Fibroblast of pulmonary artery (primary cell): ENCODE results near the gene PPT1.
"Not testable (repeated sequence)": the region's sequence is repeated elsewhere in the genome, so short reads cannot be mapped to it uniquely, and the experiment has no call there.

Experiments
- DNase-seq: peaks from one replicate; pipeline ENCODE4 v3.0.0-alpha.2; 2010; ENCODE audit warnings: low read depth
- H3K4me3 ChIP-seq: replicated peaks from 2 replicates; pipeline ENCODE4 v1.5.1; 2011; ENCODE audit warnings: low read depth, mild to moderate bottlenecking, control low read depth, low read length, moderate library complexity
- TF ChIP-seq, protein P1 (sequence below): IDR thresholded peaks from 2 replicates; pipeline ENCODE4 v1.5.1; 2011; ENCODE audit warnings: mild to moderate bottlenecking, control low read depth, low read length, inconsistent platforms; ENCODE audit errors: missing control alignments

PPT1 gene

GRCh38 chr1:40092706-40093639 lies 4.1 kb downstream of the PPT1 start:
- no peak overlapping the region for H3K4me3 ChIP-seq
- TF ChIP-seq, protein P1, sequence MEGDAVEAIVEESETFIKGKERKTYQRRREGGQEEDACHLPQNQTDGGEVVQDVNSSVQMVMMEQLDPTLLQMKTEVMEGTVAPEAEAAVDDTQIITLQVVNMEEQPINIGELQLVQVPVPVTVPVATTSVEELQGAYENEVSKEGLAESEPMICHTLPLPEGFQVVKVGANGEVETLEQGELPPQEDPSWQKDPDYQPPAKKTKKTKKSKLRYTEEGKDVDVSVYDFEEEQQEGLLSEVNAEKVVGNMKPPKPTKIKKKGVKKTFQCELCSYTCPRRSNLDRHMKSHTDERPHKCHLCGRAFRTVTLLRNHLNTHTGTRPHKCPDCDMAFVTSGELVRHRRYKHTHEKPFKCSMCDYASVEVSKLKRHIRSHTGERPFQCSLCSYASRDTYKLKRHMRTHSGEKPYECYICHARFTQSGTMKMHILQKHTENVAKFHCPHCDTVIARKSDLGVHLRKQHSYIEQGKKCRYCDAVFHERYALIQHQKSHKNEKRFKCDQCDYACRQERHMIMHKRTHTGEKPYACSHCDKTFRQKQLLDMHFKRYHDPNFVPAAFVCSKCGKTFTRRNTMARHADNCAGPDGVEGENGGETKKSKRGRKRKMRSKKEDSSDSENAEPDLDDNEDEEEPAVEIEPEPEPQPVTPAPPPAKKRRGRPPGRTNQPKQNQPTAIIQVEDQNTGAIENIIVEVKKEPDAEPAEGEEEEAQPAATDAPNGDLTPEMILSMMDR = no peak
- DNase-seq = no peak

- no peak overlapping the region for H3K4me3 ChIP-seq
- TF ChIP-seq, protein P1 = no peak
- DNase-seq = no peak
These were observed 4.8 kb downstream of the PPT1 start for GRCh38 chr1:40092241-40092640.

DNA sequence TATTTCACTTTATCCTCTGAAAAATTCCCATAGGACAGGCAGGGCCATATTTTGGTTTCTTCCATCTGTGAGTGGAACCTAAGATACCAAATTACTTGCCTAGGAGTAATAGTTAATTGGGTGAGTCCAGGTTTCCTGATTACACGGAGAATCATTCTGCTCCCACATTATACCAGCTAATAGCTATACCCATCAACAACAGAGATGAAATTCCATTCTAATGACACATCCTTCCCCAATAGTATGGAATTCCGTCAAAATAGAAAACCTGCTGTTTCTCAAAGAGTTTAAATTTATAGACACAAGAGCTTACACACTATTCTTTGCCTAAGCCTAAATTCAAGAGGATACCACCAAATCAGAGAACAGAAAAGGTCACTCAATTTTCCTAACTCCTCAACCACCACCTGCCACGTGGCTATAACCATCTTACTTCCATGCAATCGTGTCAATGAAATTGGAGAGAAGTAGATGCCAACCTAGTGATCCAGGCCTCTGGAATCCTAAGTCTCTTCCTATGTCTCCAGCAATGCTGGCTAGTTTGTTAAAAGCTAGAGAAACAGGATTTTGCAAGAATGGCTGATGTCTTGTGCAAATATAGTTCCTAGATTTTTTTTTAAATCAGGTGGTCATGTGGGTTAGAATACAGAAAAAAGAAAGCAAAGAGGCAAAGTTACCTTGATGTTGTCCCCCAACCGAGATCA lies 6.2 kb downstream of the PPT1 start:
- TF ChIP-seq, protein P1 = no peak
- no peak overlapping the region for H3K4me3 ChIP-seq
- no peak for DNase-seq

DNA sequence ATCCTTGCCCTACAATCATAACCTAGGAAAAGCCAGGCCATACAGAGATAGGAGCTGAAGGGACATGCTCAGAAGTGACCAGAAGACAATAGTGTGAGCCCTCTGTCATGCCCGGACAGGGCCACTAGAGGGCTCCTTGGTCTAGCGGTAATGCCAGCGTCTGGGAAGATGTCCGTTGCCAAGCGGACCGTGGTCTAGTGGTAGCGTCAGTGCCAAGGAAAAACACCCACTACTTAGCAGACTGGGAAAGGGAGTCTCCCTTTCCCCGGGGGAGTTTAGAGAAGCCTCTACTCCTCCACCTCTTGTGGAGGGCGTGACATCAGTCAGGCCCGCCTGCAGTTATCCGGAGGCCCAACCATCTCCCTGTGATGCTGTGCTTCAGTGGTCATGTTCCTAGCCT lies 12.3 kb downstream of the PPT1 start:
- not testable (repeated sequence) for H3K4me3 ChIP-seq

DNA sequence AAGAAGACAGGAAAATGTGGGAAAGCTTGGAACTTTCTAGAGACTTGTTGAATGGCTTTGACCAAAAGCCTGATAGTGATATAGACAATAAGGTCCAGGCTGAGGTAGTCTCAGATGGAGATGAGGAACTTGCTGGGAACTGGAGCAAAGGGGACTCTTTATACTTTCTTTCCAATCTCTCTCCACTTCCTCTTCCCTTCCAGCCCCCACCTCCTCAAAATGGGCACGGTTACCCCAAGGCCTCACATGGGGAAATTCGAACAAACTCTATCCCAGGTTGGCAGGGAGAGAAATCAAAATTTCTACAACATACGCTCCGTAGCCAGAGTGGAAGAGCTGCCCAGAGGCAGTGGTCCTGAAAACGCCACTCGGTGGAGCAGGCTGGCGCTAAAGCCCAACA lies 15.2 kb downstream of the PPT1 start:
- TF ChIP-seq, protein P1 = no peak
- H3K4me3 ChIP-seq = no peak overlapping the region
- DNase-seq = no peak

More for the DNA sequence above, 12.3 kb downstream of the PPT1 start:
- peak; percentile 77 for DNase-seq
- TF ChIP-seq, protein P1 = peak; percentile 63

- no peak for DNase-seq
- H3K4me3 ChIP-seq = no peak overlapping the region
- TF ChIP-seq, protein P1 = no peak
These were observed 17.2 kb downstream of the PPT1 start for GRCh38 chr1:40079774-40080400.
